ENCODE measurements around the gene KLHDC3. TPM values are rescaled to one million over a fixed set of nuclear protein-coding genes. Genes with fewer than 3 reads are reported as not detected.

The KLHDC3 gene, protein sequence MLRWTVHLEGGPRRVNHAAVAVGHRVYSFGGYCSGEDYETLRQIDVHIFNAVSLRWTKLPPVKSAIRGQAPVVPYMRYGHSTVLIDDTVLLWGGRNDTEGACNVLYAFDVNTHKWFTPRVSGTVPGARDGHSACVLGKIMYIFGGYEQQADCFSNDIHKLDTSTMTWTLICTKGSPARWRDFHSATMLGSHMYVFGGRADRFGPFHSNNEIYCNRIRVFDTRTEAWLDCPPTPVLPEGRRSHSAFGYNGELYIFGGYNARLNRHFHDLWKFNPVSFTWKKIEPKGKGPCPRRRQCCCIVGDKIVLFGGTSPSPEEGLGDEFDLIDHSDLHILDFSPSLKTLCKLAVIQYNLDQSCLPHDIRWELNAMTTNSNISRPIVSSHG
- total RNA-seq: 10 to 100 TPM; 59.6 to 60.8 TPM

- peak; percentile 98 to 99 for ATAC-seq
Measured at GRCh38 chr6:43013843-43014433, at the start of gene KLHDC3, which contains the start of gene MEA1. TSS of gene KLHDC3 (plus strand) at chr6:43014249. CDS start at chr6:43017193, 2,944 bp downstream. TSS of gene MEA1 (minus strand) at chr6:43013946. CDS start at chr6:43013813, 133 bp downstream.

DNA sequence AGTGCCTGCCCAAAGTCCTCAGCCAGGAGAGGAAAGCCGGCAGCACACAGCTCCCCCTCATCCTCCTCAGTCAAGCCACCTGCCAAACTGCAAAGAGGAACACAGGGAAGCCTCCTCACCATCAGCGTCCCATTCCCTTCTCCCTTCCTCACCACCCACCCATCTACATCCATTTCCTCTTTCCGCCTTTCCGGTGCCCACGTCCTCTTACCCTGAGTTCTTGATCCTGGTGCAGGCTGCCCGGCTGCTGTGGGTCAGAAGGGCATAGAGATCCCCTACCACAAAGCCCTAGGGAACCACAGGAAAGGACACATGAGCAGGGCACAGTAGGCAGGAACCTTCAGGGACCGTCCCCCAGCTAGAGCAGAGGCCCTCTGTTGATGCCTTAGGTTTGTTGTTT is 47.5 kb upstream of the KLHDC3 start:
- Mint-ChIP-seq H3K4me1 (ENCODE audit: low read depth in 2 of 2) (peaks cover 3 to 5% of the 10 kb centered on the region in 2 donors), H3K27ac (no peak overlapping the region), H3K9me3 (no peaks in the 10 kb centered on the region), H3K27me3 (peaks cover 0 to 3% of the 10 kb centered on the region in 2 donors), H3K36me3 (no peaks in the 10 kb centered on the region), H3K4me3 (no peak overlapping the region)
- ATAC-seq (no peak), DNase-seq (ENCODE audit: low spot score) (no peak)

More at GRCh38 chr6:43013843-43014433, at the start of gene KLHDC3, which contains the start of gene MEA1:
- Mint-ChIP-seq H3K4me3 (peak within 1 kb of the TSS; percentile 92), H3K27ac (peak within 1 kb of the TSS; percentile 94 to 95), H3K36me3 (peaks cover under 1% of the 10 kb centered on the region), H3K4me1 (ENCODE audit: low read depth in 2 of 2) (peaks cover 43 to 53% of the 10 kb centered on the region in 2 donors), H3K27me3 (no peaks in the 10 kb centered on the region), H3K9me3 (no peaks in the 10 kb centered on the region)
- DNase-seq (ENCODE audit: low spot score): peak; percentile 99

DNA sequence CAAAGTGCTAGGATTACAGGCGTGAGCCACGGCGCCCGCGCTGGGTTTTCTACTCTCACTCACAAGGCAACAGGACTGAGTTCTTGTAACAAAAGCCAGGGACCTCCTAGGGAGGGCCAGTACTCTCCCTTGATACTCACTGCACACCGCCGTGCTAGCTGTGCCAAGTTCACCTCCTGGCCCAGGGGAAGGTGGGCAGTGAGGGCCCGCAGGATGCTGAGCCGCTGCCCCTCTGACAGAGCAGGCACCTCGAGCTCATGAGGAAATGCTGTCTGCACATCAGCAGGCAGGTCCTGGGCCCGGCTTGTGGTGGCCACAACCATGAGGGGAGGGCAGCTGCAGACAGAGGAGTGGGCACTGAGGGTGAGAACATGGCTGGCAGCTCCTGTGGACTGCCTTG is 46.8 kb upstream of the KLHDC3 start:
- ATAC-seq (no peak), DNase-seq (ENCODE audit: low spot score) (no peak)
- Mint-ChIP-seq H3K4me1 (ENCODE audit: low read depth in 2 of 2) (peaks cover 3 to 7% of the 10 kb centered on the region in 2 donors), H3K27ac (no peak overlapping the region), H3K36me3 (no peaks in the 10 kb centered on the region), H3K27me3 (no peaks in the 10 kb centered on the region), H3K4me3 (no peak overlapping the region), H3K9me3 (no peaks in the 10 kb centered on the region)

GRCh38 chr6:42968126-42968701 is 45.8 kb upstream of the KLHDC3 start:
- Mint-ChIP-seq H3K36me3 (no peaks in the 10 kb centered on the region), H3K9me3 (no peaks in the 10 kb centered on the region), H3K4me1 (ENCODE audit: low read depth in 2 of 2) (peaks cover 3 to 7% of the 10 kb centered on the region in 2 donors), H3K27ac (no peak overlapping the region), H3K27me3 (no peaks in the 10 kb centered on the region), H3K4me3 (no peak overlapping the region)
- ATAC-seq: no peak
- no peak for DNase-seq (ENCODE audit: low spot score)

DNA sequence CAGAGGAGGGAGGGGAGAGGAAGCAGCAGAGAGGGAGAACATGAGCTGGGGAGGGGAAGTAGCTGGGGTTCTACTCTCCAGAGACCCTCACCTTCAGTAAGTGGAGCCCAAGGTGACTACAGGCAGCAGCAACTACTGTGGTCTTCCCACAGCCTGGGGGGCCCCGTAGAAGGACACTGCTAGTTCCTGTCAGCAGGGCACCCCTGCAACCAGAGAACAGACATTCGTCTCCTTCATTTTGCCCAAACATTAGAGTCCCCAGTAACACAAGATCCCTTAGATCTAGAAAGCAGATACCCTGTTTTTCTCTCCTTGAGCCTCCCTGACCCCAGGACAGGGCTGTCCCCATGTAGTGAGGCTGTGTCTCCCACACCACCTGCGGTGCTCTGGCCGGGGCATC is 45.3 kb upstream of the KLHDC3 start:
- H3K4me1 Mint-ChIP-seq (ENCODE audit: low read depth in 2 of 2): peaks cover 3 to 7% of the 10 kb centered on the region in 2 donors
- no peak overlapping the region for H3K4me3 Mint-ChIP-seq
- no peak overlapping the region for H3K27ac Mint-ChIP-seq
- H3K9me3 Mint-ChIP-seq: no peaks in the 10 kb centered on the region
- no peaks in the 10 kb centered on the region for H3K36me3 Mint-ChIP-seq
- no peaks in the 10 kb centered on the region for H3K27me3 Mint-ChIP-seq
- DNase-seq (ENCODE audit: low spot score) (no peak), ATAC-seq (no peak)

DNA sequence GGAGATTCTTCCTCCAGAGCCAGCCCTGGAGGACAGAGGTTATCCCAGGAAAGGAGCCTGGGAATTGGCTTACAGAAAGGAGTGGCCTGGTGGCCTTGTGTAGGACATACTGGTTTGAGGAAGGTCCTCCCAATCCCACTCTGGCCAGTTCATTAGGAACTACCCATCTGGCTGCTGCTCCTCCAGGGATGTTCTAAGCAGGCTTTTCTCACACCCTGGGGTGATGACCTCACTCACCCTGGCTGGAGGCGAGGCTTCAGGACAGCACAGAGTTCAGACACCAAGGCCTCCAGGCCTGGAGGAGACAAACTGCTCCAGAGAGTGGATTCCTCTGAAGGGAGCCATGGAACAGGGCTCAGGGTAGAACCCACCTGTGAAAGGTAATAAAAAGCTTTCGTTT is 44.6 kb upstream of the KLHDC3 start:
- ATAC-seq (no peak), DNase-seq (ENCODE audit: low spot score) (no peak)
- Mint-ChIP-seq H3K27me3 (no peaks in the 10 kb centered on the region), H3K9me3 (no peaks in the 10 kb centered on the region), H3K4me1 (ENCODE audit: low read depth in 2 of 2) (peaks cover 3 to 7% of the 10 kb centered on the region in 2 donors), H3K27ac (no peak overlapping the region), H3K4me3 (no peak overlapping the region), H3K36me3 (no peaks in the 10 kb centered on the region)

DNA sequence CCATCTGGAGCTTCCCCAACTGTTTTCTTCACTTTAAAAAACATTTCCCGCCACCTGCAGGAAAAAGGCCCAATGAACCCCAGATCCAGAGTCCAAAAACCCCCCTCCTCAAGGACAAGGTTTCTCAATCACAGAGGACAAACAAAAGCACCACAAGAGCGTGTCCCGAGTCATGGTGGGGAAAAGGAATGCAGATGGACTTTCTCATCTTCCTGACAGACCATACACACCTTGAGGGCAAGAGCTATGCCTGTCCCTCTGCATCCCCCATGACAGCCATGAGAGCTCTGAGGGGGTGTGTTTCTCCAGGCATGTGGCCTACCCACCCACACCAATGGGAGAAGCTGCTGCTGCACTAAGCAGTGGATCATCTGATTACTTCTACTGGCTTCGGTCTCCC is 44.1 kb upstream of the KLHDC3 start:
- H3K9me3 Mint-ChIP-seq: no peaks in the 10 kb centered on the region
- H3K27me3 Mint-ChIP-seq: no peaks in the 10 kb centered on the region
- H3K36me3 Mint-ChIP-seq: no peaks in the 10 kb centered on the region
- no peak overlapping the region for H3K4me3 Mint-ChIP-seq
- peaks cover 3 to 7% of the 10 kb centered on the region in 2 donors for H3K4me1 Mint-ChIP-seq (ENCODE audit: low read depth in 2 of 2)
- DNase-seq (ENCODE audit: low spot score) (no peak), ATAC-seq (no peak)
- no peak overlapping the region for H3K27ac Mint-ChIP-seq

DNA sequence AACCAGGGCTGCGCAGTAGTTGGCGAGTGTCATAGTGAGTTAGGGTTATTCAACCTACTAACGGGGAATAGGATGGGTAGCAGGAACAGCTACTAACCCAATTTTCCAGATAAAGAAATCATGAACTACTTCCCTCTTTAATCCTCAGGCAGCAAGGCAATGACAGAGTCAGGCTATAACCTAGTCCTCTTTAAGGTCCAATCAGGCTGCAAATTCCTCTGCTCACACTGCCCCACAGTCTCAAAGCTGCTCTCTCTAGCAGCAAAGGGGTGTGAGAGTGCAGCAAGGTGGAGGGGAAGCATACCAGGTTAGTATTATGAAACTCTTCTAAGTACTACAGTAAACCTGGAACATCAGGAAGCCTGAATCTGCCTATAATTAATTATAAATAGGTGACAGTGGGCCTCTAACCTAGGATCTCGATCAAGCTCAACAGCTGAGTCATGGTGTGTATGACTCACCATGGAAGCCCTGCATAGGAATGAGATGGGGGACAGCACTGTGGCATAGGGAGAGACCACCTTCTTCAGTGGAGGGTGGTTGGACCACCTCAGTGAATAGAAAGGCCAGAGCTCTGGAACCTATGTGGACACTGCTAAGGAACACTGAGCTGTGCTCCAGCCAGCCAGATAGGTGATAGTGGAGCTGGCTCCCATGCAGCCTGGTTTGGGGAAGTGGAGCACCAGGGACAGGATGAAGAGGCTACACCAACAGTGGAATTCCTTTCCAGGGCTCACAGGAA is 43.0 kb upstream of the KLHDC3 start:
- H3K9me3 Mint-ChIP-seq: no peaks in the 10 kb centered on the region
- H3K4me3 Mint-ChIP-seq: no peak overlapping the region
- no peaks in the 10 kb centered on the region for H3K27me3 Mint-ChIP-seq
- ATAC-seq (no peak), DNase-seq (ENCODE audit: low spot score) (no peak)
- no peak overlapping the region for H3K27ac Mint-ChIP-seq
- peaks cover 3 to 7% of the 10 kb centered on the region in 2 donors for H3K4me1 Mint-ChIP-seq (ENCODE audit: low read depth in 2 of 2)
- H3K36me3 Mint-ChIP-seq: no peaks in the 10 kb centered on the region

GRCh38 chr6:42971746-42972327 is 42.2 kb upstream of the KLHDC3 start:
- H3K36me3 Mint-ChIP-seq: peaks cover 3% of the 10 kb centered on the region
- no peaks in the 10 kb centered on the region for H3K27me3 Mint-ChIP-seq
- no peaks in the 10 kb centered on the region for H3K9me3 Mint-ChIP-seq
- no peak overlapping the region for H3K4me3 Mint-ChIP-seq
- H3K27ac Mint-ChIP-seq: no peak overlapping the region
- DNase-seq (ENCODE audit: low spot score) (no peak), ATAC-seq (no peak)
- H3K4me1 Mint-ChIP-seq (ENCODE audit: low read depth in 2 of 2): peaks cover 7 to 10% of the 10 kb centered on the region in 2 donors

DNA sequence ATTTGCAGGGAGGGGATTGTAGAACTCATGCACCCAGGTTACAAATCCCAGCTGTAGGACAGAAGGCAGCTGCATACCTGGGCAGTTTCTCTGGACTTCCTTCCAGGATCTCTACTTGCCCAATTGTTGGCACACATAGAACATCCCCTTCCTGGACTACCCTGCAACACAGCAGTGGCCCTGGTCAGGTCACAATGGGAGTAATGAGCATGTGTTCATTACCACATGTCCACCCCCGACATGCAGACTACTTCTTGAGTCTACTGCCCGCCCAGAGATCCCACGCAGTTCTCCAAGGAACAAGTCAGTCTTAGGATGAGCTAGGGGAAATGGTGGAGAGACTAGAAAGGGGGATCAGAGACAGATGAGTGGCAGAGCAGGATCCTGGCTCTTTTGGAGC is 40.1 kb upstream of the KLHDC3 start:
- Mint-ChIP-seq H3K27ac (no peak overlapping the region), H3K27me3 (no peaks in the 10 kb centered on the region), H3K36me3 (peaks cover 6% of the 10 kb centered on the region), H3K4me3 (no peak overlapping the region), H3K4me1 (ENCODE audit: low read depth in 2 of 2) (peaks cover 12 to 20% of the 10 kb centered on the region in 2 donors), H3K9me3 (no peaks in the 10 kb centered on the region)
- no peak for DNase-seq (ENCODE audit: low spot score)
- no peak for ATAC-seq

GRCh38 chr6:42974919-42975505 is 39.0 kb upstream of the KLHDC3 start:
- Mint-ChIP-seq H3K4me1 (ENCODE audit: low read depth in 2 of 2) (peaks cover 23 to 31% of the 10 kb centered on the region in 2 donors), H3K4me3 (no peak overlapping the region), H3K27ac (peak overlapping the region in 1 of 2 donors; percentile 51), H3K27me3 (no peaks in the 10 kb centered on the region), H3K36me3 (peaks cover 6% of the 10 kb centered on the region), H3K9me3 (no peaks in the 10 kb centered on the region)
- DNase-seq (ENCODE audit: low spot score): no peak
- ATAC-seq: no peak

- H3K27me3 Mint-ChIP-seq: no peaks in the 10 kb centered on the region
- H3K27ac Mint-ChIP-seq: peak overlapping the region; percentile 86 to 97
- H3K9me3 Mint-ChIP-seq: no peaks in the 10 kb centered on the region
- ATAC-seq: peak in 1 of 2 donors; percentile 19
- H3K4me1 Mint-ChIP-seq (ENCODE audit: low read depth in 2 of 2): peaks cover 24 to 25% of the 10 kb centered on the region in 2 donors
- no peak for DNase-seq (ENCODE audit: low spot score)
- peaks cover 6% of the 10 kb centered on the region for H3K36me3 Mint-ChIP-seq
- peak overlapping the region; percentile 90 for H3K4me3 Mint-ChIP-seq
Measured at GRCh38 chr6:42978487-42978838, 35.6 kb upstream of the KLHDC3 start.
